HG02623 (cell line): ENCODE data around the gene KLC4.

Experiments
- ATAC-seq: cut with Tn5 transposase; IDR thresholded peaks from one replicate; pipeline ENCODE4 v1.9.1; 2021; ENCODE audit warnings: moderate library complexity; ENCODE audit not compliant: unreplicated experiment

KLC4 gene

DNA sequence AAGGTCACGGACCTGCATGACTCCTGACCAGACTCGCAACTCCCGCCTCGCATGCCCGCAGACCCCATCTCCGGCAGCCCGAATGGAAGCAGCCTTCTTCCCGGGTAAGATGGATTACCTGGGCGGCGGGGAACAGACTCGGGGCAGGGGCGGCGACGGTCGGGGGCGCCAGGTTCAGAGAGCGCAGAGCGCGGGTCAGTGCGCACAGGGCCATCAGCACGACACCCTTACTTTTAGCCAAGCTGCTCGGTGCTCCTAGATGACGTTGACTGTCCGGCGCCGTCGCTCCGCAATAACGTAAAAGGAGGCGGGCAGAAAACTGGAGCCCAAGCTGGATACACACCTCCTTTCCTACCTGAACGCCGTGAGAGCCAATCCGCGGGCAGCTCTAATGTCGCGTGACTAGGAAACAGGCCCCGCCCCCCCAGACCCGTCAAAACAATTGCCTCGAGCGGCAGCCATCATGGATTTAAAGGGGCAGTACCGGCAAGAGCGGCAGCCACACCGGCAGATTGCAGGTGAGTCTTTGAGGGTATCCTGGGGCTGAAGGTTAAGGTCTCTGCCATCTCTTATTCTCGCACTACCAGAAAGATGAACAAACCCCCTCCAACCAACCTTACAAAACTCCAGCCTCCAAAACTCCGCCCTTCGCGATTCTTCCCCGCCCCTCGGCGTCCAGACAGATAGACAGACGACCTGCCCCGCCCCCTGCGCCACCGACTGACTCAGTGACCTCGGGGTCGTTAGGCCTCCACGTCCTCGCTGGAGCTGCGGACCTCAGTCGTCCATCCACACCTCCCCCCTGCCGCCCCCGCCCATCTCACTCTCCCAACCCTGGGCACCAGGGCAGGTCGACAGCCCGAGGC, at the start of gene KLC4, which contains the start of gene MRPL2:
Gene KLC4, plus strand, starts transcription at position 464 of the 866 bp plus-strand sequence. CDS start 1,705 bp downstream, outside the sequence.
Gene MRPL2, minus strand, starts transcription at position 267 of the 866 bp plus-strand sequence. Its CDS starts 53 bp downstream, at position 214.
- ATAC-seq = peak; percentile 87

DNA sequence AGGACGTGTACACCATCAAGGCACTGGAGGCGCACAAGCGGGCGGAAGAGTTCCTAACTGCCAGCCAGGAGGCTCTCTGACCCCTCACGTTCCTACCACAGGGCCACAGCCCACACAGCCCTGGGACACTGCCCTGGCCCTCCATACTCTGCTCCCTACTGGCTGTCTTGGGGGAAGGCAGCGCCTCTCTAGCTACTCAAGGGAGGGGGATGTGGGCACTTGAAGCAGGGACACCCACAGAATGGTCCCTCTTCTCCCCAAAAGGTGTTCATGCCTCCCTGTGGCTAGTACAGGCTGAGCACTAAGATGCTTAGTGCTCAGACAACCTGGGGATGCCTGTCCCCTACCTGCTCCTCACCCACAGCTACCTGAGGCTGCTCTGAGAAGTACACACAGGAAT, 48.2 kb upstream of the KLC4 start:
- ATAC-seq = no peak

DNA sequence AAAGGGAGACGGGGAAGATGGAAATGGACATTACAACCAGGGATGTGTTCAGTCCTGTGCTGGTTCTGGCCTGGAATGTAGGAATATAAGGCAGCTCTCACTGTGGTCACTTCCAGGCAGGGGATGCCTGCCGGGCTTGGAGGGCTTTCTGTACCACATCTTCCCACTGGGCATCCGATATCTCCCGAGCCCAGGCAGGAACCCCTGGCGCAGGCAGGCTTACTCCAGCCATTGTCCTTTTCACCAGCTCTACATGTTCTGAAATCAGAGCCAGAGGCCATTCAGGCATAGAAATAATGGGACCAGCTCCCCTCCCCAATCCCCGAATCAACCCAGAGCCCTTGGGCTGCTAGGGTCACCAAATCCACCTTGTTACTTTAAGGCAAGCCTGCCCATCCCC, 47.1 kb upstream of the KLC4 start:
- no peak for ATAC-seq

DNA sequence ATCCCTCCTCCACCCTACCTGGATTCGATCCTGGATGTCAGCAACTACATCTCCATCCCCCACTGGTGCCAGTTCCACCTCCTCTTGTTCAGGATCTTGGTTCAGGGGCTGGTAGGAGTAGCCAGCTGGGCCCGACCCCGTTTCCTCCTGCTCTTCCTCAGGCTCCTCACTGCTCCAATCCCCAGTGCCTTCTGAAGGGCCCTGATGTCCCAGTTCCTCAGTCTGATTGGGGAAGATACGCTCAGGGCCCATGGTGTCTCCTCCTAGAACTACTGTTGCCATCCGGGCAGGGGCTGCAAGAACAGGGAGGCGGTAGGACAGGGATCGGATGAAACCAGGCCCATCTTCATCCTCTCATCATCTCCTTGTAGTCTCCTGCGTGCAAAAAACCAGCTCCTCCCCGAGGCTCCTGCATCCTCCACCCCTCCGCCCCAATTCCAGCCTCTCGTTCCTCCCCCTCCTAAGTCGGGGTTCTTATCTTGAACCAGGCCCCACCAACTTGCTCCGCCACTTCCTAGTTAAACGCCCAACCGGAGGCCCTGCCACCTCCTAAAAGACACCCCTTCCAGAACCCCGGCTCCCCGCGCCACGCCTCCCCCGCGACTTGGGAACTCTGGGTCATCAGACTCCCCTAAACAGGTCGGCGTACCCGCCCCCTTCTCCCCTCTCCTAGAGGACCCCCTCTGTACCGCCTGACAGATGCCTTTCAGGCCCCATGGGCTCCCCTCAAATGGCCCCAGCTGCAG, 46.2 kb upstream of the KLC4 start:
- ATAC-seq = peak; percentile 11

DNA sequence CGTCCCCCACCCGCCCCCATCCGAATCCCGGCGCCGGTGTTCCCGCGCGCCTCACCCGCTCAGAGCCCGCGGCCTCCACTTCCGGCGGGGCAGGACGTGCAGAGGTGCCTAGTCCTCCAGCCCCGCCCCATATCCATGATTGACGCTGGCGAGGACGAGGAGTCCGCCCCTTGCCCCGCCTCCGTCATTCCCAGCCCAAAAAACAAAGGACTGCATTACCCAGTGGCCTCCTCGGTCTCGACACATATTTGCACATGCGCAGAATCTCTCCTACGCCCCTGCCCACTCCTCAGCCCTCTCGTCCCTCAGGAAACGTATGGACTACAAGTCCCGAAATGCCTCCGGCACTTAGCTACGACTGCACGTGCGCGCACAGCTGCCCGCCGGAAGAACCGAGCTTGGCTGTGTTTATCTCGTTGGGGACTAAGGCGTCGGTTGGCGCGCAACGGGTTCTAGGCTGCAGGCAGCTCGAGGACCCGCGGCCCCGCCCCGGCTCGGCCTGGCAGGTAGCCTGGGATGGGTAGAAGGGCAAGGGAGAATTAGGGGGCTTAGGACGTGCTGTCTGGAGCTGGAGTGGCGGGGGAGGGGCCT, 45.5 kb upstream of the KLC4 start, which contains the start of the genes KLHDC3 and MEA1:
Gene KLHDC3, plus strand, starts transcription at position 407 of the 591 bp plus-strand sequence. CDS start 2,944 bp downstream, outside the sequence.
Gene MEA1, minus strand, starts transcription at position 104 of the 591 bp plus-strand sequence. CDS start 133 bp downstream, outside the sequence.
- peak; percentile 87 for ATAC-seq

DNA sequence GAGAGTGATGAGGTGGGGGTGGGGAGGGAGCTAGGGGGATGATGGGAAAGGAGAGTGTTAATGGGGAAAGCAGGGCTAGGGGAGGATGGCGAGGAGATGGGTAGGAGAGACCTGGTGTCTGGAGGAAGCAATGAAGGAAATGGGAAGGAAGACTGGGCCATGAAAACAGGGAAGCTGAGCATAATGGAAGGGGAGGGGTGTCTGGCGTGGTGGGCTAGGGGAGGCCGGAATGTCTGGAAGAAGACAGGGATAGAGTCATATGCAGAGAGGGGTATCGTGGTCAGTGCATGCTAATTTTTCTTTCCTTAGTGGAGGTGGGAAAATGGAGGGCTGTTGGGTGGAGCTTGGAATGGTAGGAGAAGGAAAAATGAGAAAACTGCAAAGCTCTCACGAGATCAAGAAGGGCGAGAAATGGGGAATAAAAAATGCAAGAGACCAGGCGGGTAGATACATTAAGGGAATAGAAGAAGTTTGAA, 45.0 kb upstream of the KLC4 start:
- no peak for ATAC-seq

DNA sequence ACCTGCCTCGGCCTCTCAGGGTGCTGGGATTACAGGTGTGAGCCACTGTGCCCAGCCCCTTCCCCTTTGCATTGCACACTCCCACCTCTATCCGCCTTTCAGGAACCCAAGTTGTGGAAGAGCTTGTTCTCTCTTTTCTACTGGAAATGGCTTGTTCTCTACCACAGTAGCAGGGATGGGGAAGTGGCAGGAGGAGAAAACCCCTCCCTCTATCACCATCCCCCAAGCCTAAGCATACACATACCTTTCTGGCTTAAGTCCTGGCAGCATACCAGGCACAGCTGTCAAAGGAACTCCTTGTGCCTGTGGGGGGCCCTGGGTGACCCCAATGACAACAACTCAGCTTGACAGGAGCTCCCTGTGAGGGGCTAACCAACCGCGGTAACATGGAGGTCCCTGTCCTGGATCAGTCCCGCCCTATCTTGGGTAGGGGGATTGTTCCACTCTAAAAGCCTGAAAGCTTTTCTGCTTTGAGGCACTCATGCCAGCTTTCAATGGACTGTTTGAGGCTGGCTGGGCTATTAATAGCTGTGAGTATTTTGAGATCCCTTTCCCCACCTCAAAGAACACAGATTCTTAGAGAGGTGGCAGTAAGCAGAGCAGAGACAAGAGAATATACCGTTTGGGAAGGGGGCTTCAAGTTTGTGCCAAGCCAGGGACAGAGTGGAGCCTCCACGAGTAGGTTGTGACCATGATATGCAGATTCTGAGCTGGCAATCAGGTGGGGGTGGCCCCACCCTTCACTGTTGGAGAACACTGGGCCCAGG, 43.1 kb upstream of the KLC4 start:
- no peak for ATAC-seq

DNA sequence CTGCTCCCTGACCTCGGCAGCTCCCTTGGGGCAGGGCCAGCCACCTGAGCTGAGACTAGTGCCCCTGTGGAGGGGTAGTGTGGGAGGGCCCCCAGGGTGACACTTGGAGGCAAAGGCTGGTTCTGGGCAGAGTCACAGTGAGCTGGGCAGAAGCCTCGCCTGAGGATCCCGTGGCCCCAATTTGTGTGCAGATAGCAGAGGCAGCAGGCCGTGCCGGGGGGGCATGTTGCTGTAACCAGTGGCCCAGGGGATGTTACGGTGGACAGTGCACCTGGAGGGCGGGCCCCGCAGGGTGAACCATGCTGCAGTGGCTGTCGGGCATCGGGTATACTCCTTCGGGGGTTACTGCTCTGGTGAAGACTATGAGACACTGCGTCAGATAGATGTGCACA, 42.5 kb upstream of the KLC4 start:
- no peak for ATAC-seq

DNA sequence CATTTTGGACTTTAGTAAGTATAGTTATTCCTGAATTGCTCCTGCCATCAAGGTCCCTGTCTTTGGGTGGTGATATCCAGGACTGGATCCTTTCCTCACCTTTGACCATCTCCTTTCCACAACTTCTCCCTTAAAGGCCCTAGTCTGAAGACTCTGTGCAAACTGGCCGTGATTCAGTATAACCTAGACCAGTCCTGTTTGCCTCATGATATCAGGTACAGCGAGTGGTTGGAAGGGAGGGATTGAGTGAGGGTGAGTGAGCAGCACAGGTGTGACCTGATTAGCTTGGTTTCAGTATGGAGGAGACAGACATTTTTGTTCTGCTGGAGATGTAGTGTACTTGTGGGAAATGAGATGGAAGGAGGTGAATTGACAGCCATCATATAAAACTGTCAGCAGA, 40.3 kb upstream of the KLC4 start:
- ATAC-seq = no peak

DNA sequence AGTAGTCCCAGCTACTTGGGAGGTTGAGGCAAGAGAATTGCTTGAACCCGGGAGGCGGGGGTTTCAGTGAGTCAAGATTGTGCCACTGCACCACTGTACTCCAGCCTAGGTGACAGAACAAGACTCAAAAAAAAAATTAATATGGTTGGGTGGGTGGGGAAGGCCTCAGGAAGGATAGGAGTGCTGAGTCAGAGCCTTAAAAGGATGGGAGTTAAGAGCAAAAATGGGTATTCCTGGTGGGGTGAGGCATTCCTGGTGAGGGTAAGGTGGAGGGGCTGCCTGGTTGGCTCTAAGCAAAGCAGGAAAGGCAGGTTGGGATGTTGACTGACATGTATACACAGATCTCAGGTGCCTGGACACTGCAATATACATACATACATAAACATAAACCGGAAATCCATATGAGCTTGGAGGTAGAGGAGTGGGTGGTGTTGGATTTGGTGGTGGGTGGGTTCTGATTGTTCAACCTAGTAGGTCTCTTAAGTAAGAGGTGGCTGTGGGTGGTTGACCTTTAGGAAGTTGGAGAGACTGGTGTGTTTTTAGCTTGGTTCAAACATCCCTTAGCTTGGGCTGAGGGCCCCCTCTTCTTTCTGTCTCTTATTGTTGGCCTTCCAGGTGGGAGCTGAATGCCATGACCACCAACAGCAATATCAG, 39.3 kb upstream of the KLC4 start:
- no peak for ATAC-seq

DNA sequence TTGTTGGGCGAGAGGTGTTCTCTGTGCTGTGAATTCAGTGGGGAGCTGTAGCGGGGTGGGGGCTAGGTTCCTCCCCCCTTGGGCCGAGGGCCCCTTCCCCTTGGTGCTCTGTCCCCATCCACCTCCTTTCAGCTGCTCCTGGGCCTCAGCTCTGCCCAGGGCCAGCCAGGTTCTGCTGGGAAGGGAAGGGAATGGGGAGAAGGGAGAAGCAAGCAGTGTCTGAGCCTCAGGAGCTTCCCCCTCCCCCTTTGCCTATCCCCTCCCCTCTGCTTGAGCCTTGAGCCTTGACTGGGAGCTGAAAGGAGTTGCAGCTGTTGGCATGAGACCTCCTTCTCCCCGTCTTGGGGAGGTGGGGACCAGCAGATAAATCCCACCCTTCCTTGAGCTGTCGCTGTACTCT, 38.6 kb upstream of the KLC4 start:
- no peak for ATAC-seq

DNA sequence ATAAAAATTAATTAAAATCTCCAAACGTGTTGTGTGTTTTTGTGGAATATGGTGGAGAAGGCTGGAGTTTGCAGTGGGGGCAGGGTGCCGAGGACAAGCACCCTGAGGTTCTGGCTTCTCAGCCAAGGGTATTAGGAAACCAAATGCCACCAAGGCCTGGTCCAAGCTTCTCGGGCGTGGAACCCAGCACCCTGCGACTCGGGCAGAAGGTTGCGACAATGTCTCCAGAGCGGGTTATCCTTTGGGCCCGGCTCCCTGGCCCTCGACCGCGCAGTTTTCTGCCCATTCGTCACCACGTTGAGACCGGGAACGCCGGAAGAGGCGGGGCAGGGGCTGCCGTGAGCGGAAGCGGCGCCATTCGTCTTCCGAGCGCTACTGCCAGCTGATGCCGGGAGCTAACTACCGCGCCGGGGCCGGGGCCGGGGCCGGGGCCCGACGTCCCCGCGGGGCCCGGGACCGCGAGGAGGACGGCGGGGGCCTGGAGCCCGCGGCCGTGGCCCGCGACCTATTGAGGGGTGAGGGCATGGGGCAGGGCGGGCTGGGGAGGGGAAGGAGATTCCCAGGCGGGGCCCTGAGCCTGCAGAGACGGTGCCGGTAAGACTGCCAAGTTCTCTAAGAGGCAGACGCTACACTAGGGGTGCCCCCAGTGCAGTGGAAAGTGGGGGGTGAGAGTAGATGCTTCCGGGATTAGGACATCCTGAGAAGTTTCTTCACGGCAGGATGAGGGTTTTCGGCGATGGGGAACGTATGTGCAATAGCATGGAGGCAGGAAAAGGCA, 38.0 kb upstream of the KLC4 start, which contains the start of gene RRP36:
Gene RRP36, plus strand, starts transcription at position 354 of the 778 bp plus-strand sequence. Its CDS starts 32 bp downstream, at position 386.
- peak; percentile 79 for ATAC-seq

DNA sequence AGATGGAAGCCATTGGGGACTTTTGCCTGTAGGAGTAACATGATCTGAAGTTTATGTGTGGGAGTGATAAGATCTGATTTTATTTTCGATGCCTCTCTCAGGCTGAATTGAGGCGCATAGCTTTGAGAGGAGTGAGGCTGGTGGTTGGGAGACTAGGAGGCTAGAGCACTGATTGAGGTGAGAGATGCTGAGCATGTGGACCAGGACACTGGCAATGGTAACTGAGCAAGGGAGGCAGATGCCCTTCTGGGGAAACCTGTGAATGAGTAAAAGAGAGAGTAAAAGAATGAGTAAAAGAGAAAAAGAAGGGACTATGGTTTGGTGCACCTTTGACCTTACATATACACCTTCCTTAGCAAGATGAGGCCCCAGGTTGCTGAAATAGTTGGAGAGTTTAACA, 35.0 kb upstream of the KLC4 start:
- no peak for ATAC-seq

DNA sequence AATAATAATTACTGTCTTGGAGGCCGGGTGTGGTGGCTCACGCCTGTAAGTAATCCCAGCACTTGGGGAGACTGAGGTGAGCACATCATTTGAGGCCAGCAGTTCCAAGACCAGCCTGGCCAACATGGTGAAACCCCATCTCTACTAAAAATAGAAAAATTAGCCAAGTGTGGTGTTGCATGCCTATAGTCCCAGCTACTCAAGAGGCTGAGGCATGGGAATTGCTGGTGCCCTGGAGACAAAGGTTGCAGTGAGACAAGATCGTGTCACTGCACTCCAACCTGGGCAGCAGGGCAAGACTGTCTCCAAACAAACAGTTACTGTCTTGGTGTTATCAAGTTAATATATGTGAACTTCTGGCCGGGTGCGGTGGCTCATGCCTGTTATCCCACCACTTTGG, 33.1 kb upstream of the KLC4 start:
- ATAC-seq = no peak

DNA sequence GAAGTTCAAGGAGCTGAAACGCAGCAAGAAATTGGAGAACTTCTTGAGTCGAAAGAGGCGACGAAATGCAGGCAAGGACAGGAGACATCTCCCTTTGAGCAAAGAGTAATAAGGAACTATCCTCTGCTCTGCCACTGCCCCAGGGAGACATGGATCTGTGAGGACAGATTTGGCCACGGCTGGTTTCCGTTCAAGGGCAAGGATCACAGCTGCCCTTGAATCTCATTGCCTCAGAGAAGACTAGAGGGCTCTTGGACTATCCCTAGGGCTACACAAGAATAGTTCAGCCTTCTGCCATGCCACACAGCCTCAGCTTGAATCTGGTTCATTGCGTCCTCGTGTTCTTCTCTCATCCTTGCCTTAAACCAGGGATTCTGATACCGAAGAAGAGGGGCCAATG, 30.3 kb upstream of the KLC4 start:
- no peak for ATAC-seq

DNA sequence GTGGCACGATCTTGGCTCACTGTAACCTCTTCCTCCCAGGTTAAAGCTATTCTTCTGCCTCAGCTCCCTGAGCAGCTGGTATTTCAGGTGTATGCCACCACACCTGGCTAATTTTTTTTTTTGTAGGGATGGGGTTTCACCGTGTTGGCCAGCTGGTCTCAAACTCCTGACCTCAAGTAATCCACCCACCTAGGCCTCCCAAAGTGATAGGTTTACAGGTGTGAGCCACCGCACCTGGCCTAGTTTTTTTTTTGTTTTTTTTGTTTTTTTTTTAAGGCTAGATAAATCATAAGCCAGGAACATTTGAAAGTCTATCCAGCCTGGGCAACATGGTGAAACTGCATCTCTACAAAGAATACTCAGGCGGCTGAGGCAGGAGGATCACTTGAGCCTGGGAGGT, 27.1 kb upstream of the KLC4 start:
- ATAC-seq = no peak

DNA sequence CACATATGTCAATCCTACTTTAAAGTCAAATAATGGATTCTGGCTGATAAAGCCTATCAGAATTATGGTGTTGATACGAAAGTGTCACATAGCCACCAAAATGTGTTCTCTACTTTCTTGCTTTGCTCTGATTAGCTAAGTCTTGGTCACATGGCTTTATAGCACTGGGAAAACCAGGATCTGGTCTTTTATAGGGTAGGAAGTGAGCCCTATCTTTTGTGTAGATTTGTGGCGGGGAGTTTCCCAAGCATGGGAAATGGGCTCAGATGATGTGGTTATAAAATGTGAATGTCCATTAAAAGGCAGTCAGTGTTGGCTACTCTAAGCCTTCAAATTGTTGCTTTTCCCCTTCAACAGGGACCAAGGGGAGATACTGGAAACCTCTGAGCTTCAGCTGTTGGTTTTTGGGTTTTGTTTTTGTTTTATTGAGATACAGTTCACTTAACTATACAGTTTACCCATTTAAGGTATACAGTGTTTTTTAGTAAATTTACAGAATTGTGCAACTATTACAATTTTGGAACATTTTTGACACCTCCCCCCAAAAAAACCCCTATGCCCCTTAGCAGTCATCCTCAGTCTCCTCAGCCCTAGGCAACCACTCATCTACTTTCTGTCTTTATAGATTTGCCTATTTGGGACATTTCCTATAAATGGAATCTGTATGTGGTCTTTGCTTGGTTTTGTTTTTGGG, 25.8 kb upstream of the KLC4 start:
- no peak for ATAC-seq

DNA sequence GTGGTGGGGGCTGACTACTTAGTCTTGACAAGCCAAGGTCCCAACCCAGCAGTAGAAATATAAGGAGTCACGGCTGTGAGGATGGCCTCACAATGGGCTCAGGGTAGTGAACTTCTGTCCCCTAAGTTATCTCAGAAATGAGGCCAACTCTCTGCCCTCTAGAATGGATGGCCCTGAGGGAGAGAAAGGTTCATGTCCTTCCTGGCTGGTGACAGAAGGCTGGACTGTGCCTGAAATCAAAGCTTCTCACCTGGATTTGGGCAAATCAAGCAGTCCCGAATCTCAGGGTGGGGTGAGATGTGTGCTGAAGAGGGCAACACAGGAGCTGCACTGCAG, 25.3 kb upstream of the KLC4 start:
- no peak for ATAC-seq
